Measurements from ENCODE around the gene C1orf116.
A peak's percentile ranks its signal among the peaks of the same experiment; 100 is the strongest.
"Not testable (repeated sequence)": the region's sequence is repeated elsewhere in the genome, so short reads cannot be mapped to it uniquely, and the experiment has no call there.

The C1orf116 gene

DNA sequence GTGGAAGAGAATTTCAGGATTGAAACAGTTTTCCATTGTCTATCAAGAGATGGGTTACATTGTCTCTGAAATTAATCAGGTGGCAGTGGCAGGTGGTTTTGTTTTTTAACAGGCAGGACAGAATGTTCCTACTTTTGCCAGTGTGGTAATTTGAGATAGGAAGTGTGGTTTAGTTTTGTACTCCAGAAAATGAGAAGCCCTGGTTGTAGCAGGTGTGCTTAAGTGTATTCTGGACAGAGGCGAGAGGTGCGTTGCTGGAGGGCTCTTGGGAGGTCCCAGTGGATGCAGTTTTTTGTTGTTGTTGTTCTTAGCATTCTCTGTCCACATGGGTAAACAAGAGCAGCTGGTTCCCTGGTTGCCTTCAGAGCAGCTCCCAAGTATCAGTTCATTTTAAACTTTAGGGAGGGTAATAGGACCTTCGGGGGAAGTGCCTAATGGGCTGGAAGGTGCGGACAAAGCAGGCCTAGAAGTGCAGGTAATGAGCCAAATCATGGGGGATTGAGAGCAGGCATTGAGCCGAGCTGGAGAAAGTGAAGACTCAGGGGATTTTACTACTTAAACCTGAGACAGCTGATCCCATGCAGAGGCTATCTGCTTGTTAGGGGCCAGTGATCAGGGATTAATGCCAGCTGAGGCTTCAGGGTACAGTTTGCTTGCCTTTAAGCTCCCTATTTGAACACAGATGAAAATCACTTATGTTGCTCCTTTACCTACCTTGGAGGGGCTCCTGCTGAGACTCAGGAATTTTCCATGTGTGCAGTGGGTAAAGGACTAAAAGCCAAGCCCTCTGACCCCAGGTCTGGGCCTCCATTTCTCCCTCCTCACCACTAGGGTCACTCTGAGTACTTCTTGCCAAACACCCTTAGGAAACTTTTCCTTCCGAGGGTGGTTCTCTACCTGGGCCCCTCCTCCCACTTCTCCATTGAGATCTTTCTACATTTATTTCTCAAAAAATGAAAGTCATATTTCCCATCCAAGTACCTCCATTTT lies 26.6 kb upstream of the C1orf116 start:
- DNase-seq, result peak; percentile 97

GRCh38 chr1:207058252-207058651 lies 25.7 kb upstream of the C1orf116 start:
- DNase-seq, result no peak

- no peak for DNase-seq
These were observed 24.1 kb upstream of the C1orf116 start for GRCh38 chr1:207056673-207057072.

DNA sequence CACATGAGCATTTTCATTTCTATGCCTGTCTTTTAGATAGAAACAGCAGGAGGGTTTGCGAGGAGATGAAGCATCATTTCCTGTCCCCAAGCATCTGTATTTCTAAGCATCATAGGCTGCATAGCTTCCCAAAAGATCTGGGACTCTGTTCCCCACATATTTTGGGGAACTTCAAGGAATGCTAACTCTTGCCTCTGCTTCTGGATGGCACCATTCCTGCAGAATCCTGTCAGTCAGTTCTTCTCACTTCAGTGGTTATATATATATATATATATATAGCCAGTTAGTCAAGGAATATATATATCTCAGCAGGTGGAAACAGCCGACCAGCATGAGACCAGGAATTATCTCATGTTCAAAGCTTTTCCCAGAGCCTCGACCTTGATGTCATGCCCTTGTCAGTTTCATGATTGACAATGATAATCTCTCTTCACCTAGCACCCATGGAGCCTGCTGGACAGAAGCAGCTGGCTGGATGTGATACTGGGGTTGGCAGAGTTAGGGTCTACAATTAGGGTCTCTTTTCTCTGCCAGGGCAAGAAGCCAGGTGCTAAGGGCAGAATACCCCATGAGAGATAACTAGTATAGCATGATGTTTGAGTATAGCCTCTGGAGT lies 22.9 kb upstream of the C1orf116 start:
- no peak for DNase-seq

- no peak for DNase-seq
These were observed 21.9 kb upstream of the C1orf116 start for GRCh38 chr1:207054491-207054890.

GRCh38 chr1:207052911-207053769 lies 20.6 kb upstream of the C1orf116 start, which contains the start of gene PFKFB2:
Gene PFKFB2, plus strand, starts transcription at chr1:207053275. Its CDS starts 1,443 bp downstream, at chr1:207054718.
- peak; percentile 99 for DNase-seq

DNA sequence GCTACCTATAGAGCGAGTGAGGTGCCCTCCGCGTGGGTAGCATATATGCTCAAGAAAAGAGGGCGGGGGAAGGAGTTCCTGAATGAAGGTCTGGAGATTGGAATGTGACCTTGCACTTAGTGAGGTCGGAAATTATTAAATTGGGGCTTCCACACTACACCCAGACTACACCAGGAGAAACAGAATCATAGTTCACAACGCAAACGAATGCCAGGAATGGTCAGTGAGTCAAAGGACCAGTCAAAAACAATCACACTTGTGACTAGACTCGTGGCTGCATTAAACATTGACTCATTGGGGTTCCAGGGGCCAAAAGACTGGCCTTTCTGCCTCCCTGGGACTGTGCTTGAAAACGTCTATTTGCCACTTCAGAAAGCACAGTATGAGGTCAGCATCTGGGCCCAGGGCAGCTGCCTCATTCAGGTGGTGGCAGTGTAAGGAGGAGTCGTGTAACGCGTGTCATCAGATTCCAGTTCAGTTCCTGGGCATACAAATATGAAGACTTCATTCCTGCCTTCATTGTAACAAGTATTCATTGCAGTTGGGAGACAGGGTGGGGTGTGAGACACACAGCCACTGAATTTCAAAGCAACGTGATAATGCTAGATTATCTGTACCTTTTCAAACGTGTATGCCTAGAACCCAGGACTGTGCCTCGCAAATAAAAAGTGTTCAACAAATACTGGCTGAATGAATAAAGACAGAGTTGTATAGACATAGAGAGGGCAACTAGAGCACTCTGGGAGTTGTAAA lies 18.8 kb upstream of the C1orf116 start, which contains the start of gene YOD1:
Gene YOD1, minus strand, starts transcription at position 18 of the 753 bp plus-strand sequence. CDS start 178 bp downstream, outside the sequence.
- DNase-seq, result no peak

DNA sequence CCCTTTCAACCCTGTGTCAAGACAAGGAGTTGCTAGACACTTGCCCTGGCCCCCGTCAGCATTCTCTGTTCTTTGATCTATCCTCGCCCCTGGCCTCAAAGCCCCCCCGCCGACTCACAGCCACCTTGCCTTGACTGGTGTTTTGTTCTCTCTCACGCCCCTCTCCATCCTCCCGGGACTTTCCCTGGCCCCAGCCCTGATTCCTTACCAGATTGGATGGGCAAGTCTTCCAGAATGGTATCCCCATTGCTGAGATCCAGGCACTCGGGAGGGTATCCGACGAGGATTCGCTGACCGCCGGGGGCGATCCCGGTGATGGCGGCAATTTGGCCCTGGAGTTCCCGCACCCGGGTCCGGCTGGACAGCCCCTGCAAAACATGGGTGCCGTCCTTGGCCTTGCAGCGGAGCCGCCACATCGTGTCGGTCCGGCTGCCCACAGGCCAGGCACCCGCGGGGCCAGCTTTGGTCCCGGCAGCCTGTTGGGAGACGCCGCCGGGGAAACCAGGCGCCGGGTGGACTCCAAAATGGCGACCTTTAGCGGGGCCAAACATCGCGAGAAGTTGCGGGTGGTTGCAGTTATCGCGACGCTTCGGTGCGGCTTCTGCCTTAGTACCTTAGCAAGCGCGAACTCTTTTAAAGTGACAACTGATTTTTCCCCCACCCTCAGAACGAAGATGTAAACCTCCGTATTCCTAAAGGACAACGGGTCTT lies 18.1 kb upstream of the C1orf116 start:
- DNase-seq, result peak; percentile 89

- DNase-seq, result peak; percentile 54
These were observed 17.4 kb upstream of the C1orf116 start for GRCh38 chr1:207049974-207050391.

GRCh38 chr1:207049514-207049913 lies 17.0 kb upstream of the C1orf116 start:
- no peak for DNase-seq

- no peak for DNase-seq
These were observed 16.5 kb upstream of the C1orf116 start for GRCh38 chr1:207049054-207049453.

DNA sequence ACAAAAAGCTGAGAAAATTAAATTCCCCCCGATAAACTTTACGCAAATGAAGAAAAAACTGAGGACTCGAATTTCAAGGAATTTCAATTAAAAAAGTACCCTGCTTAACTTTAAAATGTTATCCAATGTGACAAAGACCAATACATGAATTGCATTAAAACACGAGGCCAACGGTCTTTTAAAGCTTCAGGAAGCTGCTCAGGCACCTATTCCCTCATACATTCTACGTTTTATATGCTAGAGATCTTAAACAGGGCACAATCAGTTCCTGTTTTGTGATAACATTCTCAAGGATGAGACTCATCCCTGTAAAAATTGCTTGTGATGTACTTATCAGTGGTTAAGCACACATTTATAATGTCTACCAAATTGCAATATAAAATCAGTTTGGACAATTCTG lies 15.5 kb upstream of the C1orf116 start:
- DNase-seq, result no peak

GRCh38 chr1:207047505-207047904 lies 14.9 kb upstream of the C1orf116 start:
- no peak for DNase-seq

DNA sequence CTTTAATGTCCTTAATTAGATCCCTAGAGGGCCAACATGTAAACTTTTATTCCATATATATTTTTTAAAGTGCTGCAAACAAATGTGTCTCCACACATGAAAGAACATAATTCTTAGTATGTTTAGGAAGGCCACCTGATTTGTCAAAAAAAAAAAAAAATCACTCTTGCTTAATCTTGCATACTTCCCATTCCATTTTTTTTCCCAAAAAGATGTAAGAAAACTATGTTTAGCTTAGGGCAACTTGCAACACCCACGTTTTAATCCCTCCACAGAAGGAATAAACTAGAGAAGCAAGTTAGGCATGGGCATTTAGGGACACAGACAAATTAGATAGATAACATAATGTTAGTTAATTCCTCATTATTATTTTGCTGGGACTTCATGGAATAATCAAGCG lies 12.9 kb upstream of the C1orf116 start:
- DNase-seq, result no peak

- DNase-seq, result not testable (repeated sequence)
These were observed 8.8 kb upstream of the C1orf116 start for GRCh38 chr1:207041397-207041796.

- DNase-seq, result no peak
These were observed 7.6 kb upstream of the C1orf116 start for GRCh38 chr1:207040181-207040533.

GRCh38 chr1:207039380-207040180 lies 7.0 kb upstream of the C1orf116 start:
- no peak for DNase-seq

GRCh38 chr1:207036865-207037264 lies 4.3 kb upstream of the C1orf116 start:
- DNase-seq, result no peak

DNA sequence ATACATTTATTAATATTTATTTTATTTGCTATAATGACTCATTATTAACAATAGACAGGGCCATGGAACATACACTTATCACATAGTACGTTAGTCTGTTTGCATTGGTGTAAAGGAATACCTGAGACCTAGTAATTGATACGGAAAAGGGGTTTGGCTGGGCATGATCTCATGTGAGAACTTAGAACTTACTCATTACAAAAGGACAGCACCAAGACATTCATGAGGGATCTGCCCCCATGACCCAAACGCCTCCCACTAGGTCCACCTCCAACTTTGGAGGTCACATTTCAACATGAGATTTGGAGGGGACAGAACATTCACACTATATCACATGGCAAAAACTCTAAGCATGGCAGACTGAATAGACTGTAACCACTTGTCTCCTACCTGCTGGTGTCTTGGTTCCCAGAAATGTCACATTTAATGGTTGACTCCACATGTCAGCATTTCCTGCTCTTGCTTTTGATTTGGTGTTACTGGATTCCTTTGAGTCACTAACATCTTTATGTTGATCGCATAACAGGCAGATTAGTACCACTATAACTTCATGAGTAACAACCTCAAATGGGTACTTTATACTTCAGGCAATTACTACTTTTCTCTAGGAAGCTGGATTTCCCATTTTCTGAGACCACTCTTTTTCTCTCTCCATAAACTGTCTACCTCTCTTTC lies 3.5 kb upstream of the C1orf116 start:
- DNase-seq, result no peak

DNA sequence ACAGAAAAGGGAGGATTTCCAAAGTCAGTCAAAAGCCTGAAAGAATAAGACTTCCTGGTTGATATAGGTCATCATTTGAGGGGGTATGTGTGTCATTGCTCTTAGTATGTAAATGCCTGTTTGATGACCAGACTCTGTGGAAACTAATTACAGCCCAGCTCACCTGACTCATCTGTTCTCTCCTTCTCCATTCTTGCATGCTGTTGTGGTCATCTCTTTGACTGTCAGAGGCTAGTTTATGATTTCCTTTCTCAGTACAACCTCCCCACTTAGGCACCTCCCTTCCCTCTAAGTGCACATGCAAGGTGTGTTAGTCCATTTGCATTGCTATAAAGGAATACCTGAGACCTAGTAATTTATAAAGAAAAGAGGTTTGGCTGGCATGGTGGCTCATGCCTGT lies 2.4 kb upstream of the C1orf116 start:
- no peak for DNase-seq
